Glomerular endothelial cell (primary cell): ENCODE results near the gene C5orf58. TPM values are rescaled to one million over a fixed set of nuclear protein-coding genes. Genes with fewer than 3 reads are reported as not detected.

Experiments used
- total RNA-seq: library from RNA; depleted of rRNA; stranded (reverse); fragments of >200 nt; gene quantifications from 2 replicates; pipeline ENCODE4 v1.2.3, GENCODE V29; 2015

The C5orf58 gene
- total RNA-seq, 1 donor from 2014 or later = not detected

Other genes starting within 250 kb of the C5orf58 start
- gene FOXI1, start 127.1 kb upstream of the C5orf58 start, total RNA-seq = not detected in 2 replicates
- 4.6 and 5.7 TPM in 2 replicates for gene LCP2, start 64.8 kb downstream of the C5orf58 start, total RNA-seq
- not detected in 2 replicates for gene KCNMB1, start 156.4 kb downstream of the C5orf58 start, total RNA-seq